BE2C (cell line): ENCODE measurements around the gene FAM13C.

ENCODE experiments used
- DNase-seq: peaks from one replicate; pipeline ENCODE4 v3.0.0-alpha.2; 2020
- H3K27me3 ChIP-seq: fragments of 250-450 bp; sonication (Bioruptor Pico); 2 replicates; pipeline ENCODE4 v1.5.1; 2020; ENCODE audit warnings: mild to moderate bottlenecking
- H3K36me3 ChIP-seq: fragments of 250-450 bp; sonication (Bioruptor Pico); 2 replicates; pipeline ENCODE4 v1.5.1; 2020; ENCODE audit warnings: mild to moderate bottlenecking
- H3K4me1 ChIP-seq: fragments of 250-450 bp; sonication (Bioruptor Pico); 2 replicates; pipeline ENCODE4 v1.5.1; 2020
- H3K4me3 ChIP-seq: 2 replicates; pipeline ENCODE4 v1.5.1; 2011; ENCODE audit warnings: low read depth, low read length
- H3K9me3 ChIP-seq: fragments of 250-450 bp; sonication (Bioruptor Pico); 2 replicates; pipeline ENCODE4 v1.5.1; 2020
- TF ChIP-seq, protein P1 (sequence below): IDR thresholded peaks from 2 replicates; pipeline ENCODE4 v1.5.1; 2012; ENCODE audit warnings: mild to moderate bottlenecking, low read depth, low read length

FAM13C gene

DNA sequence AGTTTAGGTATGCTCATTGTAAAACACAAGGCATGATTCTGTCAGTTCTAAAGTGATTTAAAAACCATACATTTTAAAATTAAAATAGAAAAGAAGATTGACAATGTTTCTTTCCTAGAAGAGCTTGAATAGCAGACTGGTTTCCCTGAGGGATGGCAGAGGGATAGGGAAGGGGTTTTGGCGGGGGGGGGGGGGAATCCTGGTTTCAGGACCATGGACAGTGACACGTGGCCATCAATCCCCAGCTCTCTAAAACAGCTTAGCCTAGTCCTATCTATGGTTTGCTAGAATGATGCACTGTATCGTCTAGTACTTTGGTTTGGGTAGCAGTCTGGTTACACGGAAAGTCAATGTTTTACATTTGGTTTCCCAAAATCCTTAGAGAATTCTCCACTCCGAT, 97.2 kb downstream of the FAM13C start:
- no peaks in the 10 kb centered on the region for H3K27me3 ChIP-seq
- H3K4me1 ChIP-seq = no peaks in the 10 kb centered on the region
- H3K36me3 ChIP-seq = peaks cover 26% of the 10 kb centered on the region
- DNase-seq = no peak
- no peak overlapping the region for H3K4me3 ChIP-seq
- TF ChIP-seq, protein P1, sequence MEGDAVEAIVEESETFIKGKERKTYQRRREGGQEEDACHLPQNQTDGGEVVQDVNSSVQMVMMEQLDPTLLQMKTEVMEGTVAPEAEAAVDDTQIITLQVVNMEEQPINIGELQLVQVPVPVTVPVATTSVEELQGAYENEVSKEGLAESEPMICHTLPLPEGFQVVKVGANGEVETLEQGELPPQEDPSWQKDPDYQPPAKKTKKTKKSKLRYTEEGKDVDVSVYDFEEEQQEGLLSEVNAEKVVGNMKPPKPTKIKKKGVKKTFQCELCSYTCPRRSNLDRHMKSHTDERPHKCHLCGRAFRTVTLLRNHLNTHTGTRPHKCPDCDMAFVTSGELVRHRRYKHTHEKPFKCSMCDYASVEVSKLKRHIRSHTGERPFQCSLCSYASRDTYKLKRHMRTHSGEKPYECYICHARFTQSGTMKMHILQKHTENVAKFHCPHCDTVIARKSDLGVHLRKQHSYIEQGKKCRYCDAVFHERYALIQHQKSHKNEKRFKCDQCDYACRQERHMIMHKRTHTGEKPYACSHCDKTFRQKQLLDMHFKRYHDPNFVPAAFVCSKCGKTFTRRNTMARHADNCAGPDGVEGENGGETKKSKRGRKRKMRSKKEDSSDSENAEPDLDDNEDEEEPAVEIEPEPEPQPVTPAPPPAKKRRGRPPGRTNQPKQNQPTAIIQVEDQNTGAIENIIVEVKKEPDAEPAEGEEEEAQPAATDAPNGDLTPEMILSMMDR = no peak
- H3K9me3 ChIP-seq = no peaks in the 10 kb centered on the region

DNA sequence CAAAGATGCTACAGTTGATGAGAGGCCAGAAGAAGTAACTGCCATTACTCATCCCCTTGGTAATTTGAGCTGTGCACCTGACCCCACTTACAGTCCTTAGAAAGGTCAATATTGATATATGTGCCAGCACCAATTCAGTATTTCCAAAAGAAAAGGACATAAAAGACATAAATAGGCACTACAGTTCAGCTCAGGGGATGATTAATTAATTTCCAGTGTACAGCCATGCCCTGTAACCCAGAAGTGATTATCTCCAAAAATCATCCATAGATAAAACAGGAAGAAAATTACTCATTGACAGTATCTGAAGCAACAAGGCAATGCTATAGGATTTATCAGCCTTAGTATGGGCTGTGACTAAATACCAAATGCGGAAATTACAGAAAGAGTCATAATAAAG, 103.5 kb downstream of the FAM13C start:
- H3K36me3 ChIP-seq = peaks cover 33% of the 10 kb centered on the region

DNA sequence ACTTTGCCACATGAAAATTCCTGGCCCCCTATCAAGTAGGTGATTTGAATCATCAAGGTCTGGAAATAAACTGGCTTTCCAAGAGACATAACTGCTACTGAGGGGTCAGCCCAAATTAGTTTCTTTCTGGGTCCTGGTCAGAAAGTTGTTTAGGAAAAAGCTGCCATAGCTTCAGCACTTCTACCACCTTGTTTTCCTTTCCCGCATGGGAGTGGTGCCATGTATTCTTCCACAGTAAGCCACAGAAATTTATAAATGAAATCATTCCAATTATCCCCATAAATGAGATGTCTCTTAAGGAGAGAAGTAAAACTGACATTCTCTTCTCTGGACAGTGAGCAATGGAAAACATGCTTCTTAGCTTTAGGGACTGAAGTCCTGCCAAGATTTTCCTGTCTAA, 105.1 kb downstream of the FAM13C start:
- H3K27me3 ChIP-seq = no peaks in the 10 kb centered on the region
- H3K36me3 ChIP-seq = peaks cover 41% of the 10 kb centered on the region
- H3K4me3 ChIP-seq = no peak overlapping the region
- no peaks in the 10 kb centered on the region for H3K4me1 ChIP-seq
- TF ChIP-seq, protein P1 = no peak
- no peaks in the 10 kb centered on the region for H3K9me3 ChIP-seq
- no peak for DNase-seq

More for the DNA sequence above, 103.5 kb downstream of the FAM13C start:
- H3K9me3 ChIP-seq = no peaks in the 10 kb centered on the region
- H3K4me3 ChIP-seq = no peak overlapping the region
- no peaks in the 10 kb centered on the region for H3K27me3 ChIP-seq
- DNase-seq = no peak
- TF ChIP-seq, protein P1 = no peak
- H3K4me1 ChIP-seq = no peaks in the 10 kb centered on the region

DNA sequence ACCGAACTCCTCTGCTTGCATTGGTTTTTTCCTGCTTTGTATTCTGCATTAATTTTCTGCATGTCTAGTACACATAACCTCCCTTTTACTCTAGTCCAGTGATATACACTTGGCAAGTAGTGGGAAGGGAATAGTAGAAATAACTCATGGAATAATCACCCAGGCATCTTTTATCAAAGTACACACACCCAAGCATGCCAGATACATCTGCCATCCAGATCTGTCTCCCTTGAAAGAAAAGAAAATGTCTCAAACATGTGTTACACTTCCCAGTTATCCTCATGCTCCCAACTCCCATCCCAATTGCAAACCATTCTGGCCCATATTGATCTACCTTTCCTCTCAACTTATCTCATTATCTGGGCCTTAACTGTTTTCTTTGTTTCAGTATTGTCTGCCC, 106.9 kb downstream of the FAM13C start:
- Histone ChIP-seq H3K36me3 (peaks cover 53% of the 10 kb centered on the region), H3K27me3 (no peaks in the 10 kb centered on the region), H3K4me1 (no peaks in the 10 kb centered on the region; the same call in 1 of the 2 replicates), H3K4me3 (no peak overlapping the region), H3K9me3 (no peaks in the 10 kb centered on the region)
- TF ChIP-seq, protein P1 = no peak
- no peak for DNase-seq

DNA sequence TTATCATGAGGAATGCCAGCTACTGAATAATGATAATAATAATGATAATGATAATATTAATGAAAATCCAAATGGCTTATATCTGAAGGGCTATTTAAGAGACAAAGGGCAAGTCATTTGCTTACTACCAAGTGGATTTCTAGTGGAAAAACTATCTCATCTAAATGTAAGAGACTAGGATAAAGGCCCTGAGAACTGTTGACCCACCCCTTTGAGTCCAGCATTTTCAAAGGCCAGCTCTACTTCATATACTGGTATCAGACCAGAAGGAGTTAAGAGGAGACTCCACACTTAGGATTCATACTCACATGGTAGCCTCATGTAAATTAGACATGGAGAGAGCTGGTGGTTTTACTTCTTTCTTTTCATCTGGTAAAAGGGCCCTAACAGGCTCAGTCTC, 109.9 kb downstream of the FAM13C start:
- H3K4me3 ChIP-seq = no peak overlapping the region
- H3K9me3 ChIP-seq = no peaks in the 10 kb centered on the region
- TF ChIP-seq, protein P1 = no peak
- H3K36me3 ChIP-seq = peaks cover 67% of the 10 kb centered on the region
- H3K4me1 ChIP-seq = no peaks in the 10 kb centered on the region; the same call in 1 of the 2 replicates
- no peaks in the 10 kb centered on the region for H3K27me3 ChIP-seq
- DNase-seq = no peak

DNA sequence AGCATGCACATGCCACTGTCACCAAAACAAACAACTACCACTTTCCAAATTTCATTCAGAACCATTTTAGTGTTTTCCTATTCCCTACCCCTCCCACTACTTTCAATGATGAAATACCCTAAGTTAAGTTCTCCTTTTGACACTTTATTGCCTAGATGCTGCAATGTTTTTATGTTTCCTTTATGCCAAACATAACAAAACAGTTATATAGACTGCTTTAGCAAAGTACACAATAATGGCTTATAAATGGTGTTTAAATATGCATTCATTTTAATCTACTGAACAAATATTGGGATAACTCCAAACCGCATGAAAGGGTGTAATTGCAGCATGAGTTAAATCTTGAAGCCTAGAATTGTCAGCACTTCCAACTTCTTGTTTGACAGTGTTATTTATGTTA, 116.7 kb downstream of the FAM13C start:
- Histone ChIP-seq H3K4me3 (no peak overlapping the region), H3K9me3 (no peaks in the 10 kb centered on the region), H3K4me1 (no peaks in the 10 kb centered on the region), H3K36me3 (peaks cover 89% of the 10 kb centered on the region), H3K27me3 (no peaks in the 10 kb centered on the region)
- TF ChIP-seq, protein P1 = no peak
- no peak for DNase-seq
